OCI-LY7 (cell line): ENCODE measurements around the gene FANCC. TPM values are rescaled to one million over a fixed set of nuclear protein-coding genes. Genes with fewer than 3 reads are reported as not detected.

Experiments used
- BruUV-seq: library from RNA; stranded (reverse); fragments of 400-500 nt; replicated peaks from 2 replicates; lab custom pipeline; 2021; lab: Mats Ljungman, UMichigan
- CTCF ChIA-PET: fragments of 300-600 bp; sonication (Branson Sonifier 250); formaldehyde crosslinking; loops from one replicate; lab custom pipeline; 2022; ENCODE audit warnings: antibody characterized with exemption; ENCODE audit not compliant: unreplicated experiment; lab: Charles Lee
- POLR2A ChIA-PET: fragments of 300-600 bp; sonication (Branson Sonifier 250); formaldehyde crosslinking; loops from one replicate; lab custom pipeline; 2022; ENCODE audit warnings: antibody characterized with exemption; lab: Charles Lee
- DNase-seq: peaks from one replicate; pipeline ENCODE4 v3.0.0-alpha.2; 2015; ENCODE audit warnings: low spot score
- H2AFZ ChIP-seq: fragments of 200-600 bp; sonication (generic), shearing (Covaris generic); 2 replicates; pipeline ENCODE4 v1.6.1; 2014; ENCODE audit warnings: mild to moderate bottlenecking, antibody characterized with exemption, low read length, moderate library complexity
- H3K27ac ChIP-seq: fragments of 200-600 bp; sonication (generic); 2 replicates; pipeline ENCODE4 v1.5.1; 2014; ENCODE audit warnings: mixed run types, low read depth, mild to moderate bottlenecking, moderate library complexity, low read length, inconsistent platforms; ENCODE audit not compliant: poor library complexity, severe bottlenecking
- H3K36me3 ChIP-seq: fragments of 200-600 bp; sonication (generic); 2 replicates; pipeline ENCODE4 v1.6.1; 2014; ENCODE audit warnings: mild to moderate bottlenecking, antibody characterized with exemption, low read length, moderate library complexity, mixed read lengths; ENCODE audit not compliant: insufficient read depth
- H3K4me1 ChIP-seq: fragments of 200-600 bp; sonication (generic); 2 replicates; pipeline ENCODE4 v1.5.1; 2014; ENCODE audit warnings: mild to moderate bottlenecking, low read length; ENCODE audit not compliant: insufficient read depth, poor library complexity, severe bottlenecking
- H3K4me2 ChIP-seq: fragments of 200-600 bp; sonication (generic); 2 replicates; pipeline ENCODE4 v1.6.1; 2014; ENCODE audit warnings: mild to moderate bottlenecking, low read length
- H3K4me3 ChIP-seq: fragments of 200-600 bp; sonication (generic); 2 replicates; pipeline ENCODE4 v1.5.1; 2014; ENCODE audit warnings: mild to moderate bottlenecking, low read depth, low read length; ENCODE audit not compliant: poor library complexity, severe bottlenecking
- H3K79me2 ChIP-seq: fragments of 200-600 bp; sonication (generic); 2 replicates; pipeline ENCODE4 v1.6.1; 2016; ENCODE audit warnings: low read depth, mild to moderate bottlenecking, low read length, moderate library complexity, mixed read lengths; ENCODE audit not compliant: insufficient read depth
- H3K9me2 ChIP-seq: fragments of 200-600 bp; sonication (generic); 2 replicates; pipeline ENCODE4 v1.6.1; 2016; ENCODE audit warnings: mild to moderate bottlenecking, low read length, mixed read lengths; ENCODE audit not compliant: insufficient read depth
- H3K9me3 ChIP-seq: fragments of 200-600 bp; sonication (generic); 2 replicates; pipeline ENCODE4 v1.6.1; 2014; ENCODE audit warnings: mild to moderate bottlenecking, mixed run types, low read length, mixed read lengths
- H4K20me1 ChIP-seq: fragments of 200-600 bp; sonication (generic); 2 replicates; pipeline ENCODE4 v1.6.1; 2014; ENCODE audit warnings: mild to moderate bottlenecking, antibody characterized with exemption, low read length, moderate library complexity, mixed read lengths; ENCODE audit not compliant: insufficient read depth
- EZH2phosphoT487 ChIP-seq: fragments of 200-600 bp; sonication (generic); IDR thresholded peaks from 2 replicates; pipeline ENCODE4 v1.6.1; 2018; ENCODE audit warnings: low read depth, borderline replicate concordance, mild to moderate bottlenecking, mixed run types, antibody characterized with exemption, low read length, moderate library complexity, mixed read lengths
- intact Hi-C: fragments of 100-400 bp; cut with micrococcal nuclease; formaldehyde crosslinking; loops from one replicate; pipeline ENCODE4 v1.10.0; 2022; ENCODE audit not compliant: unreplicated experiment
- total RNA-seq, 2 experiments: library from RNA; depleted of rRNA in 1 of 2; stranded (reverse); fragments of >200 nt in 1 of 2; shearing (Covaris generic) in 1 of 2; gene quantifications; 2 replicates each; pipeline ENCODE4 v1.2.3, GENCODE V29; 2014 to 2022
- TF ChIP-seq, protein P1 (sequence below): fragments of 200-600 bp; sonication (generic); conservative IDR thresholded peaks from 2 replicates; pipeline ENCODE4 v1.5.1; 2014; ENCODE audit warnings: mild to moderate bottlenecking, antibody characterized with exemption, low read length, moderate library complexity, mixed read lengths

FANCC gene
- total RNA-seq, 2 experiments from 2014 or later, result 13.9 to 28.7 TPM

DNA sequence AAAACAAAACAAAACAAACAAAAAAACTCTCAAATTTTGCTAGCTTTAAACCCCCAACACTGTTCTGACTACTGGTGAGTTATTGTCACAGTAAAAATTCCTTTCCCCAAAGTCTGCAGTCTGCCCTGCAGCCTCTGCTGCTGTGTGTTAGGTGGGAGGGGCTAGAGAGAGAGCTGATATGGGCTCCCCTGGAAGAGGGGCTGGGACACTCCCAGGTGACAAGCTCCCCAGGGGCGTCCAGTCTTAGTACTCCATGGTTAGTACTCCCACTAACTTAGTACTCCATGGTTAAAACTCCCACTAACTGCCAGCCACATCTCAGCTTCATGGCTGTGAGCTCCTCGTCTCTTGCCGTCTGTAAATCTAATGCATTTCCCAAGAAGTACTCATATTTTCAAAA lies 191.9 kb downstream of the FANCC start:
- BruUV-seq, result no TSS peak
- intact Hi-C loops, result loop anchor here (5.0 kb wide), 1 partner anchor 458 kb away; no protein-coding TSS in a partner anchor
- H3K36me3 ChIP-seq, result no peaks in the 10 kb centered on the region
- no peak for DNase-seq
- no peak overlapping the region for H2AFZ ChIP-seq
- CTCF ChIA-PET, result no interaction called here
- H3K9me2 ChIP-seq, result no peaks in the 10 kb centered on the region
- POLR2A ChIA-PET, result interaction anchor here (1.1 kb wide), 1 partner anchor 9 kb away, joined by 3 read pairs; no protein-coding TSS in a partner anchor
- H3K9me3 ChIP-seq, result no peaks in the 10 kb centered on the region
- H4K20me1 ChIP-seq, result no peaks in the 10 kb centered on the region
- H3K4me2 ChIP-seq, result no peak overlapping the region
- no peak overlapping the region for H3K4me3 ChIP-seq
- TF ChIP-seq EZH2phosphoT487, result no peak
- TF ChIP-seq, protein P1, sequence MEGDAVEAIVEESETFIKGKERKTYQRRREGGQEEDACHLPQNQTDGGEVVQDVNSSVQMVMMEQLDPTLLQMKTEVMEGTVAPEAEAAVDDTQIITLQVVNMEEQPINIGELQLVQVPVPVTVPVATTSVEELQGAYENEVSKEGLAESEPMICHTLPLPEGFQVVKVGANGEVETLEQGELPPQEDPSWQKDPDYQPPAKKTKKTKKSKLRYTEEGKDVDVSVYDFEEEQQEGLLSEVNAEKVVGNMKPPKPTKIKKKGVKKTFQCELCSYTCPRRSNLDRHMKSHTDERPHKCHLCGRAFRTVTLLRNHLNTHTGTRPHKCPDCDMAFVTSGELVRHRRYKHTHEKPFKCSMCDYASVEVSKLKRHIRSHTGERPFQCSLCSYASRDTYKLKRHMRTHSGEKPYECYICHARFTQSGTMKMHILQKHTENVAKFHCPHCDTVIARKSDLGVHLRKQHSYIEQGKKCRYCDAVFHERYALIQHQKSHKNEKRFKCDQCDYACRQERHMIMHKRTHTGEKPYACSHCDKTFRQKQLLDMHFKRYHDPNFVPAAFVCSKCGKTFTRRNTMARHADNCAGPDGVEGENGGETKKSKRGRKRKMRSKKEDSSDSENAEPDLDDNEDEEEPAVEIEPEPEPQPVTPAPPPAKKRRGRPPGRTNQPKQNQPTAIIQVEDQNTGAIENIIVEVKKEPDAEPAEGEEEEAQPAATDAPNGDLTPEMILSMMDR, result no peak
- no peaks in the 10 kb centered on the region for H3K4me1 ChIP-seq
- H3K27ac ChIP-seq, result no peak overlapping the region
- no peaks in the 10 kb centered on the region for H3K79me2 ChIP-seq

DNA sequence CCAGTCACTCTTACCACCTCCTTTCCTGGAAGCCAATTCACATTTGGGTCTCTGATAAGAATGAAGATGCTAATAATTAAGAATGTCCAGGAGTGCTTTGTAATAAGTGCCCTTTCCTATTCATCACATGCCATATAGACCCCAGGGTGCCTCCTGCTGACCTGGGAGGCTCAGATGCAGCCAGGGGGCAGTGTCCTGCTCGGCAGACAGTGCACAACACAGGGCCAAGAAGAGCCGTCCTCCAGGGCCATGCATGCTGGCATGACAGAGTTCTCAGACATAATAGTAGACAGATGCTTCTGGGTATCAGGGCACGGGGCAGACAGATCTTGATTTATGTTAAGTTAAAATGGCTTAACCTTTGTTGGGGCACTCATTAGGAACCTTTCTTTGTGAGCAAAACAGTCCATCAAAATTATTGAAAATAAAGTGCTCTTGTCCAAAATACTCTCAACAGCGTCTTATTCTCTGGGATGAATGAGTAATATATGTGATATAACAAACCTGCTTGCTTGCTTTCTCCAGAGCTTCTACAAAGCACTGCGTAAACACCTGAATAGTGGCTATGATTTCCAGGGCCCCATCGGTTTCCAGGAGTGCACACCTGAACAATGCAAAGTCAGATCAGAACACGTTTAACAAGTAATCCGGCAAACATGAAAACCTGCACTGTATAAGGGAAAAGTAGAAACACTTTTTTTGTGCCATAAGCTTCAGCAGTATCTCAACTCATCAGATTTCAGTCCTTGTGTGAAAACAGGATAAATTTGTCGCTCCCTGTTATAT lies 192.7 kb downstream of the FANCC start:
- H3K4me2 ChIP-seq, result no peak overlapping the region
- ChIA-PET CTCF (no interaction called here), POLR2A (no interaction called here)
- no peak overlapping the region for H3K4me3 ChIP-seq
- intact Hi-C loops, result loop anchor here (5.0 kb wide), 1 partner anchor 457 kb away; no protein-coding TSS in a partner anchor
- BruUV-seq, result no TSS peak
- H3K9me2 ChIP-seq, result no peaks in the 10 kb centered on the region
- H3K9me3 ChIP-seq, result no peaks in the 10 kb centered on the region
- H3K79me2 ChIP-seq, result no peaks in the 10 kb centered on the region
- no peaks in the 10 kb centered on the region for H3K36me3 ChIP-seq
- no peaks in the 10 kb centered on the region for H3K4me1 ChIP-seq
- DNase-seq, result no peak
- TF ChIP-seq, protein P1, result peak; percentile 35; the same call in 1 of the 2 replicates
- no peak for TF ChIP-seq EZH2phosphoT487
- no peak overlapping the region for H3K27ac ChIP-seq
- no peaks in the 10 kb centered on the region for H4K20me1 ChIP-seq
- H2AFZ ChIP-seq, result no peak overlapping the region
